Fibroblast of villous mesenchyme (primary cell): Measurements from ENCODE around the gene MAN2A1. TPM values are rescaled to one million over a fixed set of nuclear protein-coding genes. Genes with fewer than 3 reads are reported as not detected.

ENCODE experiments used
- DNase-seq: peaks from one replicate; pipeline ENCODE4 v3.0.0-alpha.2; 2010; ENCODE audit warnings: low read depth
- H3K4me3 ChIP-seq: 2 replicates; pipeline ENCODE4 v1.5.1; 2011; ENCODE audit warnings: low read depth, mild to moderate bottlenecking, low read length
- CTCF ChIP-seq: IDR thresholded peaks from 2 replicates; pipeline ENCODE4 v1.5.1; 2012; ENCODE audit warnings: low read depth, mild to moderate bottlenecking, low read length; ENCODE audit not compliant: insufficient read depth
- total RNA-seq: library from RNA; depleted of rRNA; stranded (reverse); fragments of >200 nt; gene quantifications from 2 replicates; pipeline ENCODE4 v1.2.3, GENCODE V29; 2012

MAN2A1 gene
- total RNA-seq, 1 donor, result 178 TPM

- no peak overlapping the region for H3K4me3 ChIP-seq
- DNase-seq, result no peak
- no peak for TF ChIP-seq CTCF
These were observed 29.8 kb upstream of the MAN2A1 start for GRCh38 chr5:109659901-109660300.

GRCh38 chr5:109660301-109660700, 29.4 kb upstream of the MAN2A1 start:
- DNase-seq, result no peak
- no peak for TF ChIP-seq CTCF
- no peak overlapping the region for H3K4me3 ChIP-seq

- no peak for TF ChIP-seq CTCF
- no peak for DNase-seq
- H3K4me3 ChIP-seq, result no peak overlapping the region
These were observed 21.5 kb upstream of the MAN2A1 start for GRCh38 chr5:109668237-109668636.

GRCh38 chr5:109668668-109669422, 20.9 kb upstream of the MAN2A1 start:
- H3K4me3 ChIP-seq, result no peak overlapping the region
- no peak for DNase-seq
- no peak for TF ChIP-seq CTCF

GRCh38 chr5:109669991-109670706, 19.6 kb upstream of the MAN2A1 start:
- no peak overlapping the region for H3K4me3 ChIP-seq
- TF ChIP-seq CTCF, result no peak
- no peak for DNase-seq

GRCh38 chr5:109671136-109671535, 18.6 kb upstream of the MAN2A1 start:
- H3K4me3 ChIP-seq, result no peak overlapping the region
- no peak for DNase-seq
- no peak for TF ChIP-seq CTCF
